ENCODE data around the gene SULT2A1.

SULT2A1 gene

DNA sequence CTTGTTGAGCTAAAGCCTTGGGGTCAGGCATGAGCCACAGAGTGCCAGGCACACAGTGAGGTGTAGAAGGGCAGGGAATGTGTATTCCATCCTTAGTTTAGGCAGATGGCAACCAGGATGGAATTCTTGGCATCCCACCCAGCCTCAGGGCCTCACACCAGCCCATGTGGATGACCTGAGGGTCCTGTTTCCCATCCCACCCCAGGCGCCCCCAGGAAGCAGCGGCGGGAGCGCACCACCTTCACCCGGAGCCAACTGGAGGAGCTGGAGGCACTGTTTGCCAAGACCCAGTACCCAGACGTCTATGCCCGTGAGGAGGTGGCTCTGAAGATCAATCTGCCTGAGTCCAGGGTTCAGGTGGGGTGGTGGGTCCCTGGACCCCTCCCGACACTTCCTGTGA lies 50.1 kb downstream of the SULT2A1 start:
- Histone ChIP-seq H3K27me3 (ENCODE audit: low read depth, low read length) (no peaks in the 10 kb centered on the region), H3K36me3 (ENCODE audit: control insufficient read depth in 1 of 2, insufficient read depth in 2 of 2, low read length in 2 of 2) (no peaks in the 10 kb centered on the region), H3K27ac (ENCODE audit: low read length) (no peak overlapping the region), H3K9me3 (ENCODE audit: control insufficient read depth in 1 of 2, low read length in 2 of 2) (no peaks in the 10 kb centered on the region), H3K4me1 (ENCODE audit: control insufficient read depth in 1 of 2, insufficient read depth in 2 of 2, low read length in 2 of 2) (no peaks in the 10 kb centered on the region), H3K4me3 (ENCODE audit: low read depth in 1 of 2, low read length in 2 of 2) (no peak overlapping the region)

DNA sequence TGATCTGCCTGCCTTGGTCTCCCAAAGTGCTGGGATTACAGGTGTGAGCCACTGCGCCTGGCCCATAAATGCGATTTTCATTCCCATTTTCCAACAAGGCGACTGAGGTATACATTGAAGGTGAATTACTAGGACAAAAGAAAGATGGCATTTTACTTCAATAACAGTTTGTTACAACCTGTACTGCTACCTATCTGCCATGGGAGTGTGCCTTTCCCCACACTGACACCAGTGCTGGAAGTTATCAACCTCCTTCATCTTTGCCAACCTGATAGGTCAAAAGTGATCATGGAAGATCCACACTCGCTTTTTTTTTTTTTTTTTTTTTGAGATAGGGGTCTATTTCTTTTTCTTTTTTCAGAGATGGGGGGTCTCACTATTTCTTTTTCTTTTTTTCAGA lies 53.4 kb downstream of the SULT2A1 start:
- no peak overlapping the region for H3K27ac ChIP-seq (ENCODE audit: low read length)
- H3K36me3 ChIP-seq (ENCODE audit: control insufficient read depth in 1 of 2, insufficient read depth in 2 of 2, low read length in 2 of 2): no peaks in the 10 kb centered on the region
- no peaks in the 10 kb centered on the region for H3K27me3 ChIP-seq (ENCODE audit: low read depth, low read length)
- H3K9me3 ChIP-seq (ENCODE audit: control insufficient read depth in 1 of 2, low read length in 2 of 2): no peaks in the 10 kb centered on the region
- no peak overlapping the region for H3K4me3 ChIP-seq (ENCODE audit: low read depth in 1 of 2, low read length in 2 of 2)
- H3K4me1 ChIP-seq (ENCODE audit: control insufficient read depth in 1 of 2, insufficient read depth in 2 of 2, low read length in 2 of 2): no peaks in the 10 kb centered on the region

DNA sequence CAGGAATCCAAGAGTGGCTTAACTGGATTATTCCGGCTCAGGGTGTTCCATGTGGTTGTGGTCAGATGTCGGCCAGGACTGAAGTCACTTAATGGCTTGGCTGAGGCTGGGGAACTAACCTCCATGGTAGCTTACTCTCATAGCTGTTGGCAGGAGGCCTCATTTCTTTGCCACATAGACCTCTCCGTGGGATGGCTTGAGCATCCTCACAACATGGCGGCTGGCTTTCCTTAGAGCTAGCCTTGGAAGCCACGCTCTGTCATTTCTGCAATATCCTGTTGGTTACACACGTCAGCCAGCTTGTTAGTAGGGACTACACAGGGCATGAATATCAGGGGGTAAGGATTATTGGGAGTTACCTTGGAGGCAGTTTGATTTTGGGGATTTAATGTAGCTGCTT lies 59.3 kb downstream of the SULT2A1 start:
- Histone ChIP-seq H3K4me1 (ENCODE audit: control insufficient read depth in 1 of 2, insufficient read depth in 2 of 2, low read length in 2 of 2) (no peaks in the 10 kb centered on the region), H3K27ac (ENCODE audit: low read length) (no peak overlapping the region), H3K36me3 (ENCODE audit: control insufficient read depth in 1 of 2, insufficient read depth in 2 of 2, low read length in 2 of 2) (no peaks in the 10 kb centered on the region), H3K27me3 (ENCODE audit: low read depth, low read length) (peaks cover under 1% of the 10 kb centered on the region), H3K4me3 (ENCODE audit: low read depth in 1 of 2, low read length in 2 of 2) (no peak overlapping the region), H3K9me3 (ENCODE audit: control insufficient read depth in 1 of 2, low read length in 2 of 2) (peaks cover 0 to 3% of the 10 kb centered on the region in 2 donors)

DNA sequence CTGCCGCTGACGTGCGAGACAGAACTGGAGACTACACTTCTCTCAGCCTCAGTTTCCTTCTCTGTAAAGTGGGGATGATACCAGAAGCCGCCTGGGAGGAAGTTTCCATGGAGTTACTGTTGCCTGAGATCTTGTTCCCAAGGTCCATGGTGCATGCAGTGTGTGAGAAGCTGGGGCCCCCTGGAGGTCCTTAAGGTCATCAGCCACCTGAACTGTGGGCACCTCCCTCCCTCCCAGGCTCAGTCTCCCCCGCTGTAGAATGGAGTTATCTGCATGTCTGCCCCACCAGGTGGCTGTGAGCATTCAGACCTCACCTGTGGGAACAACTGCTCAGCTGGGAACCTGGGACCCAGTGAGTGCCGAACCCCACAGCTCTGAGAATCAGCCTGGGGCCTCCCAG lies 61.7 kb downstream of the SULT2A1 start:
- Histone ChIP-seq H3K4me1 (ENCODE audit: control insufficient read depth in 1 of 2, insufficient read depth in 2 of 2, low read length in 2 of 2) (no peaks in the 10 kb centered on the region), H3K27me3 (ENCODE audit: low read depth, low read length) (peaks cover 6% of the 10 kb centered on the region), H3K36me3 (ENCODE audit: control insufficient read depth in 1 of 2, insufficient read depth in 2 of 2, low read length in 2 of 2) (no peaks in the 10 kb centered on the region), H3K4me3 (ENCODE audit: low read depth in 1 of 2, low read length in 2 of 2) (no peak overlapping the region), H3K27ac (ENCODE audit: low read length) (no peak overlapping the region), H3K9me3 (ENCODE audit: control insufficient read depth in 1 of 2, low read length in 2 of 2) (peaks cover 0 to 3% of the 10 kb centered on the region in 2 donors)

DNA sequence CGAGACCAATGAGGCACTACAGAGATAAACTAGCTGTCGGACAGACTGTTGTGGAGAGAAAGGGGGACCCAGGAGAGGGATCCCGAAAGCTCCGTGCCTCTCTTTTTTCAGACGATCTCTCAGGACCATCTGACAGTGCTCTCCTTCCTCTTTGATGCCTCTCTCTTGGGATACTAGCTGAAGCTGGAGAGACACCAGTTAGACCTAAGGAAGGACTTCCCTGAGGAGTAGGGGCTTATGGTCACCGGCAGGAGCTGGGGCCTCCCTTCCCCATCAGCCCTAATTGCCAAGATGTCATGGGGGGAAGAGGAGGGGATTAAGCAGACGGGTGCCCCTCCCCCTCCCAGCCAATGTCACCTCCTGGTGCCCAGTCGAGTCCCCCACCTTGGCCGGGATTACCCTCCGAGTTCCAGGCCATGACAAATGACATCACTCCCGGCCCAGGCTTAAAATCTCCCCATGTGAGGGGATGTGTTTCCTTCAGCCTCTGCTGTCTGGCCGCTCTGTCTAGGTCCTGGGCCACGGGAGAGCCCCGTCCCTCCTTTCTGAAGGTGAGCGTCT lies 64.6 kb downstream of the SULT2A1 start, which contains the start of gene CRX:
CRX (plus strand) TSS at position 478 of the 561 bp plus-strand sequence. CDS start 12,507 bp downstream, outside the sequence.
- Histone ChIP-seq H3K27me3 (ENCODE audit: low read depth, low read length) (peaks cover 6% of the 10 kb centered on the region), H3K36me3 (ENCODE audit: control insufficient read depth in 1 of 2, insufficient read depth in 2 of 2, low read length in 2 of 2) (no peaks in the 10 kb centered on the region), H3K27ac (ENCODE audit: low read length) (no peak within 1 kb of the TSS)

More for the DNA sequence above, 64.6 kb downstream of the SULT2A1 start, which contains the start of gene CRX:
- Histone ChIP-seq H3K4me3 (ENCODE audit: low read depth in 1 of 2, low read length in 2 of 2) (no peak within 1 kb of the TSS), H3K9me3 (ENCODE audit: control insufficient read depth in 1 of 2, low read length in 2 of 2) (no peaks in the 10 kb centered on the region), H3K4me1 (ENCODE audit: control insufficient read depth in 1 of 2, insufficient read depth in 2 of 2, low read length in 2 of 2) (no peaks in the 10 kb centered on the region)

Measured in muscle layer of duodenum (tissue), 2 donors.